ENCODE results near the gene CTNND1.

Gene CTNND1

GRCh38 chr11:57763568-57763967 lies 2.0 kb downstream of the CTNND1 start:
- H3K27ac ChIP-seq (ENCODE audit: low read length), result peak overlapping the region; percentile 19
- H3K9ac ChIP-seq (ENCODE audit: low read length in 2 of 2), result peak overlapping the region; percentile 95
- no peaks in the 10 kb centered on the region for H3K27me3 ChIP-seq (ENCODE audit: control insufficient read depth in 1 of 2, insufficient read depth in 2 of 2, low read length in 2 of 2)
- H3K36me3 ChIP-seq (ENCODE audit: control insufficient read depth in 2 of 2, insufficient read depth in 2 of 2, low read length in 2 of 2), result no peaks in the 10 kb centered on the region
- peaks cover 16% of the 10 kb centered on the region for H3K4me1 ChIP-seq (ENCODE audit: control insufficient read depth, insufficient read depth, low read length)
- no peaks in the 10 kb centered on the region for H3K9me3 ChIP-seq (ENCODE audit: control insufficient read depth in 2 of 2, low read length in 2 of 2)
- peak overlapping the region; percentile 90 to 95 for H3K4me3 ChIP-seq (ENCODE audit: low read length in 2 of 2)

- no peaks in the 10 kb centered on the region for H3K9me3 ChIP-seq (ENCODE audit: control insufficient read depth in 2 of 2, low read length in 2 of 2)
- peak overlapping the region; percentile 95 for H3K9ac ChIP-seq (ENCODE audit: low read length in 2 of 2)
- no peaks in the 10 kb centered on the region for H3K27me3 ChIP-seq (ENCODE audit: control insufficient read depth in 1 of 2, insufficient read depth in 2 of 2, low read length in 2 of 2)
- peak overlapping the region; percentile 90 to 95 for H3K4me3 ChIP-seq (ENCODE audit: low read length in 2 of 2)
- no peaks in the 10 kb centered on the region for H3K36me3 ChIP-seq (ENCODE audit: control insufficient read depth in 2 of 2, insufficient read depth in 2 of 2, low read length in 2 of 2)
- peaks cover 16% of the 10 kb centered on the region for H3K4me1 ChIP-seq (ENCODE audit: control insufficient read depth, insufficient read depth, low read length)
- H3K27ac ChIP-seq (ENCODE audit: low read length), result peak overlapping the region; percentile 19
Observed at GRCh38 chr11:57764021-57764420, 2.4 kb downstream of the CTNND1 start.

- H3K36me3 ChIP-seq (ENCODE audit: control insufficient read depth in 2 of 2, insufficient read depth in 2 of 2, low read length in 2 of 2), result no peaks in the 10 kb centered on the region
- H3K9ac ChIP-seq (ENCODE audit: low read length in 2 of 2), result peak overlapping the region in 1 of 2 donors; percentile 95
- no peak overlapping the region for H3K27ac ChIP-seq (ENCODE audit: low read length)
- peak overlapping the region; percentile 90 to 95 for H3K4me3 ChIP-seq (ENCODE audit: low read length in 2 of 2)
- H3K9me3 ChIP-seq (ENCODE audit: control insufficient read depth in 2 of 2, low read length in 2 of 2), result no peaks in the 10 kb centered on the region
- peaks cover 20% of the 10 kb centered on the region for H3K4me1 ChIP-seq (ENCODE audit: control insufficient read depth, insufficient read depth, low read length)
- no peaks in the 10 kb centered on the region for H3K27me3 ChIP-seq (ENCODE audit: control insufficient read depth in 1 of 2, insufficient read depth in 2 of 2, low read length in 2 of 2)
Observed at GRCh38 chr11:57764566-57764965, 3.0 kb downstream of the CTNND1 start.

- no peaks in the 10 kb centered on the region for H3K27me3 ChIP-seq (ENCODE audit: control insufficient read depth in 1 of 2, insufficient read depth in 2 of 2, low read length in 2 of 2)
- no peaks in the 10 kb centered on the region for H3K9me3 ChIP-seq (ENCODE audit: control insufficient read depth in 2 of 2, low read length in 2 of 2)
- H3K36me3 ChIP-seq (ENCODE audit: control insufficient read depth in 2 of 2, insufficient read depth in 2 of 2, low read length in 2 of 2), result no peaks in the 10 kb centered on the region
- peak overlapping the region in 1 of 2 donors; percentile 36 for H3K9ac ChIP-seq (ENCODE audit: low read length in 2 of 2)
- peaks cover 20% of the 10 kb centered on the region for H3K4me1 ChIP-seq (ENCODE audit: control insufficient read depth, insufficient read depth, low read length)
- H3K27ac ChIP-seq (ENCODE audit: low read length), result no peak overlapping the region
- peak overlapping the region; percentile 90 to 95 for H3K4me3 ChIP-seq (ENCODE audit: low read length in 2 of 2)
Observed at GRCh38 chr11:57764972-57765371, 3.4 kb downstream of the CTNND1 start.

- peaks cover 28% of the 10 kb centered on the region for H3K4me1 ChIP-seq (ENCODE audit: control insufficient read depth, insufficient read depth, low read length)
- no peaks in the 10 kb centered on the region for H3K9me3 ChIP-seq (ENCODE audit: control insufficient read depth in 2 of 2, low read length in 2 of 2)
- no peaks in the 10 kb centered on the region for H3K36me3 ChIP-seq (ENCODE audit: control insufficient read depth in 2 of 2, insufficient read depth in 2 of 2, low read length in 2 of 2)
- no peaks in the 10 kb centered on the region for H3K27me3 ChIP-seq (ENCODE audit: control insufficient read depth in 1 of 2, insufficient read depth in 2 of 2, low read length in 2 of 2)
- no peak overlapping the region for H3K4me3 ChIP-seq (ENCODE audit: low read length in 2 of 2)
- H3K27ac ChIP-seq (ENCODE audit: low read length), result no peak overlapping the region
- H3K9ac ChIP-seq (ENCODE audit: low read length in 2 of 2), result no peak overlapping the region
Observed at GRCh38 chr11:57770793-57771192, 9.2 kb downstream of the CTNND1 start.

- Histone ChIP-seq H3K36me3 (ENCODE audit: control insufficient read depth in 2 of 2, insufficient read depth in 2 of 2, low read length in 2 of 2) (no peaks in the 10 kb centered on the region), H3K9me3 (ENCODE audit: control insufficient read depth in 2 of 2, low read length in 2 of 2) (no peaks in the 10 kb centered on the region), H3K27me3 (ENCODE audit: control insufficient read depth in 1 of 2, insufficient read depth in 2 of 2, low read length in 2 of 2) (no peaks in the 10 kb centered on the region), H3K9ac (ENCODE audit: low read length in 2 of 2) (no peak overlapping the region), H3K27ac (ENCODE audit: low read length) (no peak overlapping the region), H3K4me3 (ENCODE audit: low read length in 2 of 2) (no peak overlapping the region), H3K4me1 (ENCODE audit: control insufficient read depth, insufficient read depth, low read length) (peaks cover 32% of the 10 kb centered on the region)
Observed at GRCh38 chr11:57771365-57771764, 9.8 kb downstream of the CTNND1 start.

- Histone ChIP-seq H3K9me3 (ENCODE audit: control insufficient read depth in 2 of 2, low read length in 2 of 2) (no peaks in the 10 kb centered on the region), H3K4me1 (ENCODE audit: control insufficient read depth, insufficient read depth, low read length) (peaks cover 44% of the 10 kb centered on the region), H3K27me3 (ENCODE audit: control insufficient read depth in 1 of 2, insufficient read depth in 2 of 2, low read length in 2 of 2) (no peaks in the 10 kb centered on the region), H3K4me3 (ENCODE audit: low read length in 2 of 2) (no peak overlapping the region), H3K9ac (ENCODE audit: low read length in 2 of 2) (no peak overlapping the region), H3K36me3 (ENCODE audit: control insufficient read depth in 2 of 2, insufficient read depth in 2 of 2, low read length in 2 of 2) (no peaks in the 10 kb centered on the region), H3K27ac (ENCODE audit: low read length) (no peak overlapping the region)
Observed at GRCh38 chr11:57772562-57772961, 11.0 kb downstream of the CTNND1 start.

- H3K4me1 ChIP-seq (ENCODE audit: control insufficient read depth, insufficient read depth, low read length), result peaks cover 50% of the 10 kb centered on the region
- H3K9ac ChIP-seq (ENCODE audit: low read length in 2 of 2), result no peak overlapping the region
- no peaks in the 10 kb centered on the region for H3K36me3 ChIP-seq (ENCODE audit: control insufficient read depth in 2 of 2, insufficient read depth in 2 of 2, low read length in 2 of 2)
- H3K9me3 ChIP-seq (ENCODE audit: control insufficient read depth in 2 of 2, low read length in 2 of 2), result no peaks in the 10 kb centered on the region
- H3K27me3 ChIP-seq (ENCODE audit: control insufficient read depth in 1 of 2, insufficient read depth in 2 of 2, low read length in 2 of 2), result no peaks in the 10 kb centered on the region
- no peak overlapping the region for H3K27ac ChIP-seq (ENCODE audit: low read length)
- no peak overlapping the region for H3K4me3 ChIP-seq (ENCODE audit: low read length in 2 of 2)
Observed at GRCh38 chr11:57773026-57773598, 11.5 kb downstream of the CTNND1 start.

GRCh38 chr11:57775491-57775890 lies 13.9 kb downstream of the CTNND1 start:
- no peaks in the 10 kb centered on the region for H3K36me3 ChIP-seq (ENCODE audit: control insufficient read depth in 2 of 2, insufficient read depth in 2 of 2, low read length in 2 of 2)
- no peak overlapping the region for H3K9ac ChIP-seq (ENCODE audit: low read length in 2 of 2)
- no peaks in the 10 kb centered on the region for H3K9me3 ChIP-seq (ENCODE audit: control insufficient read depth in 2 of 2, low read length in 2 of 2)
- H3K27me3 ChIP-seq (ENCODE audit: control insufficient read depth in 1 of 2, insufficient read depth in 2 of 2, low read length in 2 of 2), result no peaks in the 10 kb centered on the region
- H3K4me1 ChIP-seq (ENCODE audit: control insufficient read depth, insufficient read depth, low read length), result peaks cover 54% of the 10 kb centered on the region
- H3K4me3 ChIP-seq (ENCODE audit: low read length in 2 of 2), result peak overlapping the region; percentile 29 to 59
- peak overlapping the region; percentile 37 for H3K27ac ChIP-seq (ENCODE audit: low read length)

- Histone ChIP-seq H3K27ac (ENCODE audit: low read length) (peak overlapping the region; percentile 37), H3K4me3 (ENCODE audit: low read length in 2 of 2) (peak overlapping the region; percentile 29 to 59), H3K36me3 (ENCODE audit: control insufficient read depth in 2 of 2, insufficient read depth in 2 of 2, low read length in 2 of 2) (no peaks in the 10 kb centered on the region), H3K27me3 (ENCODE audit: control insufficient read depth in 1 of 2, insufficient read depth in 2 of 2, low read length in 2 of 2) (no peaks in the 10 kb centered on the region), H3K9me3 (ENCODE audit: control insufficient read depth in 2 of 2, low read length in 2 of 2) (no peaks in the 10 kb centered on the region), H3K4me1 (ENCODE audit: control insufficient read depth, insufficient read depth, low read length) (peaks cover 57% of the 10 kb centered on the region), H3K9ac (ENCODE audit: low read length in 2 of 2) (no peak overlapping the region)
Observed at GRCh38 chr11:57776031-57776521, 14.5 kb downstream of the CTNND1 start.

GRCh38 chr11:57776577-57777210 lies 15.1 kb downstream of the CTNND1 start:
- H3K4me3 ChIP-seq (ENCODE audit: low read length in 2 of 2), result peak overlapping the region; percentile 29 to 59
- no peak overlapping the region for H3K9ac ChIP-seq (ENCODE audit: low read length in 2 of 2)
- H3K27ac ChIP-seq (ENCODE audit: low read length), result peak overlapping the region; percentile 88
- no peaks in the 10 kb centered on the region for H3K36me3 ChIP-seq (ENCODE audit: control insufficient read depth in 2 of 2, insufficient read depth in 2 of 2, low read length in 2 of 2)
- H3K27me3 ChIP-seq (ENCODE audit: control insufficient read depth in 1 of 2, insufficient read depth in 2 of 2, low read length in 2 of 2), result no peaks in the 10 kb centered on the region
- H3K4me1 ChIP-seq (ENCODE audit: control insufficient read depth, insufficient read depth, low read length), result peaks cover 60% of the 10 kb centered on the region
- no peaks in the 10 kb centered on the region for H3K9me3 ChIP-seq (ENCODE audit: control insufficient read depth in 2 of 2, low read length in 2 of 2)

All from stomach smooth muscle (tissue), 2 donors.